K562 (cell line): Measurements from ENCODE around the gene CLDN11. TPM values are rescaled to one million over a fixed set of nuclear protein-coding genes. Genes with fewer than 3 reads are reported as not detected.

Source experiments
- ATAC-seq: fragments of 200-7000 bp; cut with Tn5 transposase; 3 replicates; pipeline ENCODE4 v1.9.1; 2020; ENCODE audit warnings: moderate library complexity
- BruUV-seq: library from RNA; stranded (reverse); fragments of 400-500 nt; replicated peaks from 2 replicates; lab custom pipeline; 2021; lab: Mats Ljungman, UMichigan
- CTCF ChIA-PET: fragments of 300-600 bp; formaldehyde crosslinking; extraction: SDS; loops from one replicate; lab custom pipeline; 2021; ENCODE audit warnings: low intra/inter-chr PET ratio; lab: Yijun Ruan, JAX
- POLR2A ChIA-PET: fragments of 300-600, 350-650 bp; sonication (Branson Sonifier 250); formaldehyde crosslinking; extraction: SDS; loops from one replicate; lab custom pipeline; 2021; ENCODE audit warnings: antibody characterized with exemption, inconsistent platforms; lab: Yijun Ruan, JAX
- DNase-seq, 4 experiments: peaks; one replicate each; pipeline versions ENCODE4 v3.0.0 to v3.0.0-alpha.2; 2011 to 2018; ENCODE audit warnings: low spot score in 3 of 4, mixed read lengths in 3 of 4; ENCODE audit errors: extremely low read depth in 1 of 4
- FAIRE-seq: peaks from 2 replicates; lab custom pipeline; 2011; peaks lifted over from hg19 to GRCh38; lab: Jason Lieb, UNC
- H2AFZ ChIP-seq: 2 replicates; pipeline ENCODE4 v1.6.0; 2011; ENCODE audit warnings: low read depth, low read length, control low read depth, inconsistent platforms
- H3K27ac ChIP-seq: fragments of 200-600 bp; 3 replicates; pipeline ENCODE4 v1.8.0; 2011; ENCODE audit warnings: low read depth, mild to moderate bottlenecking, control low read depth, inconsistent platforms, low read length, moderate library complexity, mixed read lengths; ENCODE audit errors: extremely low read depth
- H3K27me3 ChIP-seq, 2 experiments: fragments of 300-600 bp in 1 of 2; 2 replicates in 1 of 2; 3 replicates in 1 of 2; pipeline versions ENCODE4 v1.6.0 to v1.8.0; 2011; ENCODE audit warnings: inconsistent platforms in 2 of 2, low read length in 2 of 2, mild to moderate bottlenecking in 1 of 2, mixed read lengths in 1 of 2, moderate library complexity in 1 of 2; ENCODE audit not compliant: control insufficient read depth in 2 of 2, insufficient read depth in 2 of 2
- H3K36me3 ChIP-seq: fragments of 300-600 bp; 3 replicates; pipeline ENCODE4 v1.8.0; 2011; ENCODE audit warnings: mild to moderate bottlenecking, low read length, inconsistent platforms; ENCODE audit not compliant: control insufficient read depth, insufficient read depth
- H3K4me1 ChIP-seq, 2 experiments: fragments of 200-600 bp in 1 of 2; replicated peaks in 1 of 2; 2 replicates in 1 of 2; 3 replicates in 1 of 2; pipeline versions ENCODE4 v1.5.1 to v1.8.0; 2011; ENCODE audit warnings: inconsistent platforms in 2 of 2, low read length in 2 of 2, mild to moderate bottlenecking in 1 of 2, mixed read lengths in 1 of 2, moderate library complexity in 1 of 2; ENCODE audit not compliant: control insufficient read depth in 2 of 2, insufficient read depth in 2 of 2
- H3K4me2 ChIP-seq: 2 replicates; pipeline ENCODE4 v1.6.1; 2011; ENCODE audit warnings: low read length, control low read depth, inconsistent platforms, mixed read lengths; ENCODE audit not compliant: insufficient read depth
- H3K4me3 ChIP-seq: fragments of 200-600 bp; sonication (generic), shearing (Covaris generic); 2 replicates; pipeline ENCODE4 v1.5.1; 2016; ENCODE audit warnings: control low read depth, inconsistent platforms
- H3K79me2 ChIP-seq: fragments of 200-600 bp; 3 replicates; pipeline ENCODE4 v1.8.0; 2011; ENCODE audit warnings: low read length, inconsistent platforms; ENCODE audit not compliant: control insufficient read depth, insufficient read depth
- H3K9ac ChIP-seq, 2 experiments: 2 replicates each; pipeline versions ENCODE4 v1.6.0 to v1.6.1; 2011; ENCODE audit warnings: low read depth in 2 of 2, low read length in 2 of 2, control low read depth in 1 of 2, inconsistent platforms in 1 of 2, mild to moderate bottlenecking in 1 of 2, mixed read lengths in 1 of 2; ENCODE audit not compliant: insufficient read depth in 1 of 2
- H3K9me1 ChIP-seq: one replicate; pipeline ENCODE4 v1.6.0; 2011; ENCODE audit warnings: inconsistent platforms, mild to moderate bottlenecking, low read length, moderate library complexity; ENCODE audit not compliant: control insufficient read depth, insufficient read depth
- H3K9me3 ChIP-seq: replicated peaks from 2 replicates; pipeline ENCODE4 v1.5.1; 2011; ENCODE audit warnings: low read depth, low read length, inconsistent platforms; ENCODE audit not compliant: control insufficient read depth, insufficient read depth
- H4K20me1 ChIP-seq: replicated peaks from 2 replicates; pipeline ENCODE4 v1.6.1; 2011; ENCODE audit warnings: low read length, inconsistent platforms, mixed read lengths; ENCODE audit not compliant: control insufficient read depth, insufficient read depth
- NFATC3 ChIP-seq: fragments of 450-650 bp; IDR thresholded peaks from 2 replicates; pipeline ENCODE4 v1.6.1; 2017; ENCODE audit warnings: mild to moderate bottlenecking
- POLR2AphosphoS5 ChIP-seq: IDR thresholded peaks from 2 replicates; pipeline ENCODE4 v1.6.1; 2011; ENCODE audit warnings: mild to moderate bottlenecking, low read depth, low read length, moderate library complexity; ENCODE audit not compliant: control insufficient read depth, insufficient read depth
- TGIF2 ChIP-seq: sonication (generic); formaldehyde crosslinking; IDR thresholded peaks from 2 replicates; pipeline ENCODE4 v1.8.1; 2022; ENCODE audit warnings: mild to moderate bottlenecking, missing genetic modification reagents, moderate library complexity
- ZNF175 ChIP-seq: fragments of 200-800 bp; sonication (Bioruptor generic); IDR thresholded peaks from 2 replicates; pipeline ENCODE4 v1.6.1; 2016; ENCODE audit warnings: low read depth, mild to moderate bottlenecking, missing genetic modification characterization, missing compliant biosample characterization
- WGBS: fragments of 100-300 bp; shearing (Covaris generic); methylation state at CpG from one replicate; pipeline ENCODE4 v1.1.6; 2016; ENCODE audit warnings: low coverage, mixed read lengths; ENCODE audit not compliant: insufficient coverage; ENCODE audit errors: missing lambda C conversion rate; 5-methylcytosine and 5-hydroxymethylcytosine counted together
- in situ Hi-C: fragments of 300-500 bp; cut with MboI; formaldehyde crosslinking; loops from 4 replicates; pipeline ENCODE4 v1.15.0; 2018; ENCODE audit warnings: inconsistent platforms, mixed read lengths
- intact Hi-C: fragments of 100-400 bp; cut with micrococcal nuclease; formaldehyde crosslinking; loops from 2 replicates; pipeline ENCODE4 v1.14.2; 2022
- polyA plus RNA-seq, 8 experiments: library from polyadenylated mRNA; depleted of rRNA in 4 of 8; stranded (reverse) in 5 of 8; unstranded in 3 of 8; fragments of >200 nt; fragmentation: Nextera tagmentation in 2 of 8; fragmentation: Illumina TruSeq in 1 of 8; extraction: Ambion mirVana in 2 of 8; extraction: Trizol in 1 of 8; gene quantifications; 2 replicates each; pipeline versions ENCODE4 v1.2.1 to v1.2.3, GENCODE V29; 2011 to 2014; ENCODE audit warnings: inconsistent platforms in 1 of 8, missing spikeins in 1 of 8
- total RNA-seq, 7 experiments: library from RNA; depleted of rRNA in 6 of 7; stranded (reverse); fragments of >200 nt in 6 of 7; fragmentation: Illumina TruSeq in 2 of 7; extraction: Trizol in 2 of 7; gene quantifications; 2 replicates each; pipeline versions ENCODE4 v1.2.1 to v1.2.3, GENCODE V29; 2011 to 2021; ENCODE audit warnings: low replicate concordance in 1 of 7
- TF ChIP-seq, protein P1 (sequence below): fragments of 450-650 bp; IDR thresholded peaks from 2 replicates; pipeline ENCODE4 v1.6.1; 2018; ENCODE audit not compliant: partially characterized antibody
- TF ChIP-seq, protein P2 (sequence below): fragments of 250-450 bp; sonication (Bioruptor Pico); IDR thresholded peaks from 2 replicates; pipeline ENCODE4 v1.4.0; 2020; ENCODE audit warnings: mild to moderate bottlenecking

Gene CLDN11
- total and polyA plus RNA-seq, 9 of the 15 experiments (the other 6 are each of a cell fraction or from before 2014, with no cell fraction given) = 0.05 to 0.41 (median 0.18) TPM; not detected in 1

DNA sequence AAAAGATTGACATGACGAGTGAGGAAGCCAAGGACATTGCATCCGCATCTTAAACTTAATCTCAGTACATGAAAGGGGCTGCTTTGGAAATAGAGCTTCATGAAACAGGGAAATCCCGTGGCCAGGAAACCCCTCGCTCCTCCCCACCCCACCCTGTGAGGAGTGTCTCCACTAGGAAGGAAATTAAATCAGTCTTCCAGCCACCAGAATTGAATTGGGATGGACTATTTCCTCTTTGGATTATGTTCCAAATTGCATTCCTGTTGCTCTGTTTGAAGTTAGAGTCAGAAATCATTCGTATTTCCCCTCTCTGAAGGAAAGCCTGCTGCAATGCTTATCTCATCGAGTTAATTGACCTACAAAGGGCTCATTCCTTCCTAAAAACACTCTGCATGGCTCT, 35.8 kb downstream of the CLDN11 start:
- H3K36me3 ChIP-seq = no peaks in the 10 kb centered on the region
- no peak overlapping the region for H3K4me2 ChIP-seq
- no peaks in the 10 kb centered on the region for H3K9me1 ChIP-seq
- intact Hi-C loops = no loop called here
- in situ Hi-C loops = no loop called here
- no peak for ATAC-seq
- no peaks in the 10 kb centered on the region for H4K20me1 ChIP-seq
- POLR2A ChIA-PET = no interaction called here
- H3K9ac ChIP-seq = no peak overlapping the region
- CTCF ChIA-PET = no interaction called here
- no peaks in the 10 kb centered on the region for H3K9me3 ChIP-seq
- WGBS = 35% methylated on average over 6 of the region's 6 CpGs
- no peak overlapping the region for H3K4me3 ChIP-seq
- no peak overlapping the region for H3K27ac ChIP-seq
- no peaks in the 10 kb centered on the region for H3K79me2 ChIP-seq
- BruUV-seq = no TSS peak
- H3K27me3 ChIP-seq = no peaks in the 10 kb centered on the region
- FAIRE-seq = no peak
- TF ChIP-seq POLR2AphosphoS5 = no peak
- no peak for TF ChIP-seq NFATC3
- no peak for TF ChIP-seq TGIF2 (CRISPR knock-in tag)
- no peak for TF ChIP-seq ZNF175 (CRISPR knock-in tag)
- TF ChIP-seq, protein P1, sequence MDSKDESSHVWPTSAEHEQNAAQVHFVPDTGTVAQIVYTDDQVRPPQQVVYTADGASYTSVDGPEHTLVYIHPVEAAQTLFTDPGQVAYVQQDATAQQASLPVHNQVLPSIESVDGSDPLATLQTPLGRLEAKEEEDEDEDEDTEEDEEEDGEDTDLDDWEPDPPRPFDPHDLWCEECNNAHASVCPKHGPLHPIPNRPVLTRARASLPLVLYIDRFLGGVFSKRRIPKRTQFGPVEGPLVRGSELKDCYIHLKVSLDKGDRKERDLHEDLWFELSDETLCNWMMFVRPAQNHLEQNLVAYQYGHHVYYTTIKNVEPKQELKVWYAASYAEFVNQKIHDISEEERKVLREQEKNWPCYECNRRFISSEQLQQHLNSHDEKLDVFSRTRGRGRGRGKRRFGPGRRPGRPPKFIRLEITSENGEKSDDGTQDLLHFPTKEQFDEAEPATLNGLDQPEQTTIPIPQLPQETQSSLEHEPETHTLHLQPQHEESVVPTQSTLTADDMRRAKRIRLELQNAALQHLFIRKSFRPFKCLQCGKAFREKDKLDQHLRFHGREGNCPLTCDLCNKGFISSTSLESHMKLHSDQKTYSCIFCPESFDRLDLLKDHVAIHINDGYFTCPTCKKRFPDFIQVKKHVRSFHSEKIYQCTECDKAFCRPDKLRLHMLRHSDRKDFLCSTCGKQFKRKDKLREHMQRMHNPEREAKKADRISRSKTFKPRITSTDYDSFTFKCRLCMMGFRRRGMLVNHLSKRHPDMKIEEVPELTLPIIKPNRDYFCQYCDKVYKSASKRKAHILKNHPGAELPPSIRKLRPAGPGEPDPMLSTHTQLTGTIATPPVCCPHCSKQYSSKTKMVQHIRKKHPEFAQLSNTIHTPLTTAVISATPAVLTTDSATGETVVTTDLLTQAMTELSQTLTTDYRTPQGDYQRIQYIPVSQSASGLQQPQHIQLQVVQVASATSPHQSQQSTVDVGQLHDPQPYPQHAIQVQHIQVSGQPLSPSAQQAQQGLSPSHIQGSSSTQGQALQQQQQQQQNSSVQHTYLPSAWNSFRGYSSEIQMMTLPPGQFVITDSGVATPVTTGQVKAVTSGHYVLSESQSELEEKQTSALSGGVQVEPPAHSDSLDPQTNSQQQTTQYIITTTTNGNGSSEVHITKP = no peak
- TF ChIP-seq, protein P2, sequence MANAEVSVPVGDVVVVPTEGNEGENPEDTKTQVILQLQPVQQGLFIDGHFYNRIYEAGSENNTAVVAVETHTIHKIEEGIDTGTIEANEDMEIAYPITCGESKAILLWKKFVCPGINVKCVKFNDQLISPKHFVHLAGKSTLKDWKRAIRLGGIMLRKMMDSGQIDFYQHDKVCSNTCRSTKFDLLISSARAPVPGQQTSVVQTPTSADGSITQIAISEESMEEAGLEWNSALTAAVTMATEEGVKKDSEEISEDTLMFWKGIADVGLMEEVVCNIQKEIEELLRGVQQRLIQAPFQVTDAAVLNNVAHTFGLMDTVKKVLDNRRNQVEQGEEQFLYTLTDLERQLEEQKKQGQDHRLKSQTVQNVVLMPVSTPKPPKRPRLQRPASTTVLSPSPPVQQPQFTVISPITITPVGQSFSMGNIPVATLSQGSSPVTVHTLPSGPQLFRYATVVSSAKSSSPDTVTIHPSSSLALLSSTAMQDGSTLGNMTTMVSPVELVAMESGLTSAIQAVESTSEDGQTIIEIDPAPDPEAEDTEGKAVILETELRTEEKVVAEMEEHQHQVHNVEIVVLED (CRISPR knock-in tag) = no peak
- H2AFZ ChIP-seq = no peak overlapping the region
- no peaks in the 10 kb centered on the region; a peak in 1 of 5 replicates for H3K4me1 ChIP-seq
- no peak for DNase-seq
